HEK293 (cell line): ENCODE data around the gene TRAM2.

Source experiments
- CTCF ChIA-PET: fragments of 350-600 bp; formaldehyde crosslinking; extraction: SDS; loops from one replicate; lab custom pipeline; 2021; ENCODE audit warnings: antibody characterized with exemption; lab: Yijun Ruan, JAX
- POLR2A ChIA-PET: fragments of 300-600 bp; formaldehyde crosslinking; extraction: SDS; loops from one replicate; lab custom pipeline; 2020; ENCODE audit warnings: antibody characterized with exemption, inconsistent platforms; lab: Yijun Ruan, JAX
- H3K27ac ChIP-seq: fragments of 200-500 bp; sonication (Bioruptor generic); 2 replicates; pipeline ENCODE4 v1.5.1; 2014; ENCODE audit warnings: low read depth, low read length, control low read depth, inconsistent platforms; ENCODE audit errors: extremely low read depth
- H3K36me3 ChIP-seq, 2 experiments: fragments of 200-500 bp in 1 of 2; sonication (Bioruptor generic) in 1 of 2; 1 replicate in 1 of 2; 2 replicates in 1 of 2; pipeline ENCODE4 v1.5.1; 2014 to 2017; ENCODE audit warnings: inconsistent platforms in 2 of 2, low read length in 2 of 2; ENCODE audit not compliant: control insufficient read depth in 2 of 2, insufficient read depth in 1 of 2
- H3K4me1 ChIP-seq: fragments of 200-500 bp; sonication (Bioruptor generic); 2 replicates; pipeline ENCODE4 v1.5.1; 2014; ENCODE audit warnings: mild to moderate bottlenecking, low read length, inconsistent platforms; ENCODE audit not compliant: control insufficient read depth, insufficient read depth
- H3K4me3 ChIP-seq: 2 replicates; pipeline ENCODE4 v1.5.1; 2011; ENCODE audit warnings: low read depth, mild to moderate bottlenecking, control low read depth, low read length, moderate library complexity
- H3K9me3 ChIP-seq: fragments of 200-500 bp; sonication (Bioruptor generic); 2 replicates; pipeline ENCODE4 v1.5.1; 2014; ENCODE audit warnings: low read depth, low read length, inconsistent platforms; ENCODE audit not compliant: control insufficient read depth, insufficient read depth
- BCL11A ChIP-seq: fragments of 450-650 bp; formaldehyde crosslinking; IDR thresholded peaks from 2 replicates; pipeline ENCODE4 v1.5.1; 2016; ENCODE audit warnings: low read depth, missing biosample characterization, missing genetic modification characterization
- EGR2 ChIP-seq: fragments of 450-650 bp; formaldehyde crosslinking; IDR thresholded peaks from 2 replicates; pipeline ENCODE4 v1.5.1; 2016; ENCODE audit warnings: low read depth, missing biosample characterization, missing genetic modification characterization
- FEZF1 ChIP-seq: fragments of 450-650 bp; formaldehyde crosslinking; IDR thresholded peaks from 2 replicates; pipeline ENCODE4 v1.5.1; 2016; ENCODE audit warnings: missing biosample characterization, missing genetic modification characterization
- SCRT2 ChIP-seq: fragments of 450-650 bp; formaldehyde crosslinking; IDR thresholded peaks from 2 replicates; pipeline ENCODE4 v1.5.1; 2016; ENCODE audit warnings: missing biosample characterization, missing genetic modification characterization
- SP2 ChIP-seq: fragments of 450-650 bp; formaldehyde crosslinking; IDR thresholded peaks from 2 replicates; pipeline ENCODE4 v1.5.1; 2016; ENCODE audit warnings: missing biosample characterization, missing genetic modification characterization
- SP3 ChIP-seq: fragments of 450-650 bp; formaldehyde crosslinking; IDR thresholded peaks from 2 replicates; pipeline ENCODE4 v1.5.1; 2016; ENCODE audit warnings: missing biosample characterization, missing genetic modification characterization
- TRIM28 ChIP-seq: IDR thresholded peaks from 2 replicates; pipeline ENCODE4 v1.6.1; 2011; ENCODE audit warnings: low read length, control low read depth, borderline replicate concordance
- ZBTB21 ChIP-seq: fragments of 450-650 bp; formaldehyde crosslinking; IDR thresholded peaks from 2 replicates; pipeline ENCODE4 v1.5.1; 2017; ENCODE audit warnings: missing biosample characterization, missing genetic modification characterization
- ZFP37 ChIP-seq: fragments of 450-650 bp; formaldehyde crosslinking; IDR thresholded peaks from 2 replicates; pipeline ENCODE4 v1.5.1; 2016; ENCODE audit warnings: missing biosample characterization, missing genetic modification characterization
- ZNF211 ChIP-seq: fragments of 450-650 bp; formaldehyde crosslinking; IDR thresholded peaks from 2 replicates; pipeline ENCODE4 v1.5.1; 2016; ENCODE audit warnings: low read depth, missing biosample characterization, missing genetic modification characterization
- ZNF24 ChIP-seq: fragments of 450-650 bp; formaldehyde crosslinking; IDR thresholded peaks from 2 replicates; pipeline ENCODE4 v1.5.1; 2016; ENCODE audit warnings: missing biosample characterization, missing genetic modification characterization
- ZNF248 ChIP-seq: fragments of 450-650 bp; formaldehyde crosslinking; IDR thresholded peaks from 2 replicates; pipeline ENCODE4 v1.5.1; 2017; ENCODE audit warnings: missing biosample characterization, missing genetic modification characterization
- ZNF433 ChIP-seq: fragments of 450-650 bp; formaldehyde crosslinking; IDR thresholded peaks from 2 replicates; pipeline ENCODE4 v1.5.1; 2016; ENCODE audit warnings: missing biosample characterization, missing genetic modification characterization, low read depth
- ZNF670 ChIP-seq: fragments of 450-650 bp; formaldehyde crosslinking; IDR thresholded peaks from 2 replicates; pipeline ENCODE4 v1.5.1; 2016; ENCODE audit warnings: missing biosample characterization, missing genetic modification characterization, low read depth
- ZNF677 ChIP-seq: fragments of 450-650 bp; IDR thresholded peaks from 2 replicates; pipeline ENCODE4 v1.5.0; 2018; ENCODE audit warnings: missing biosample characterization, mild to moderate bottlenecking, missing genetic modification characterization, moderate library complexity
- ZNF777 ChIP-seq: fragments of 450-650 bp; formaldehyde crosslinking; IDR thresholded peaks from 2 replicates; pipeline ENCODE4 v1.5.1; 2017; ENCODE audit warnings: missing biosample characterization, missing genetic modification characterization, borderline replicate concordance
- ZNF843 ChIP-seq: fragments of 450-650 bp; formaldehyde crosslinking; IDR thresholded peaks from 2 replicates; pipeline ENCODE4 v1.5.1; 2016; ENCODE audit warnings: missing biosample characterization, missing genetic modification characterization
- TF ChIP-seq, protein P1 (sequence below): fragments of 450-650 bp; formaldehyde crosslinking; IDR thresholded peaks from 2 replicates; pipeline ENCODE4 v1.5.1; 2016; ENCODE audit warnings: missing biosample characterization, missing genetic modification characterization
- TF ChIP-seq, protein P2 (sequence below): fragments of 450-650 bp; formaldehyde crosslinking; IDR thresholded peaks from 2 replicates; pipeline ENCODE4 v1.5.1; 2016; ENCODE audit warnings: missing biosample characterization, missing genetic modification characterization
- TF ChIP-seq, protein P3 (sequence below): fragments of 450-650 bp; formaldehyde crosslinking; IDR thresholded peaks from 2 replicates; pipeline ENCODE4 v1.5.1; 2016; ENCODE audit warnings: missing biosample characterization, missing genetic modification characterization
- TF ChIP-seq, protein P4 (sequence below): fragments of 450-650 bp; formaldehyde crosslinking; IDR thresholded peaks from 2 replicates; pipeline ENCODE4 v1.5.1; 2016; ENCODE audit warnings: missing biosample characterization, missing genetic modification characterization

Gene TRAM2

DNA sequence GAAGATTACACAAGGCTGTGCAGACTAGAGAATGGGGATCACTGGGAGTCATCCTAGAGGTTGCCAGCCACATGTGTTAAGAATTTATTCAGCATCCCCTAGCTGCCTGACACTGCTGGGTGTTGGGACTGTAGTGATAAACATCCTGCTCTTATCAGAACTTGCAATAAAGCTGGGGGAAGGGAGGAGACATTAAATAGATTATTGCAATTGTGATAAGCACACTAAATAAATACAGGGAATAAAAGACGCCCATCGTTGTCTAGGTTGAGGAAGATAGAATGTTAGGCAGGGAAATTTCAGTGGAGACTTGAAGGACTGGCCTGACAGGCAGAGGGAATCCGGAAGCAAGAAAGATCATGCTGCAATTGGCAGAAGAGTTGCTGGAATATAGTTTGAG, 33.2 kb upstream of the TRAM2 start:
- POLR2A ChIA-PET: no interaction called here
- CTCF ChIA-PET: interaction anchor here (2.4 kb wide), 1 partner anchor 11 kb away, joined by 18 read pairs; no protein-coding TSS in a partner anchor
- Histone ChIP-seq H3K36me3 (no peaks in the 10 kb centered on the region), H3K27ac (no peak overlapping the region), H3K9me3 (no peaks in the 10 kb centered on the region), H3K4me3 (no peak overlapping the region), H3K4me1 (peaks cover 3% of the 10 kb centered on the region; the same call in 1 of the 2 replicates)
- no peak for TF ChIP-seq ZNF211 (tag by site-specific recombination)
- TF ChIP-seq SCRT2 (tag by site-specific recombination): no peak
- TF ChIP-seq, protein P1, sequence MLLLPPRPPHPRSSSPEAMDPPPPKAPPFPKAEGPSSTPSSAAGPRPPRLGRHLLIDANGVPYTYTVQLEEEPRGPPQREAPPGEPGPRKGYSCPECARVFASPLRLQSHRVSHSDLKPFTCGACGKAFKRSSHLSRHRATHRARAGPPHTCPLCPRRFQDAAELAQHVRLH: no peak
- no peak for TF ChIP-seq FEZF1 (tag by site-specific recombination)
- TF ChIP-seq BCL11A (tag by site-specific recombination): no peak
- TF ChIP-seq, protein P2, sequence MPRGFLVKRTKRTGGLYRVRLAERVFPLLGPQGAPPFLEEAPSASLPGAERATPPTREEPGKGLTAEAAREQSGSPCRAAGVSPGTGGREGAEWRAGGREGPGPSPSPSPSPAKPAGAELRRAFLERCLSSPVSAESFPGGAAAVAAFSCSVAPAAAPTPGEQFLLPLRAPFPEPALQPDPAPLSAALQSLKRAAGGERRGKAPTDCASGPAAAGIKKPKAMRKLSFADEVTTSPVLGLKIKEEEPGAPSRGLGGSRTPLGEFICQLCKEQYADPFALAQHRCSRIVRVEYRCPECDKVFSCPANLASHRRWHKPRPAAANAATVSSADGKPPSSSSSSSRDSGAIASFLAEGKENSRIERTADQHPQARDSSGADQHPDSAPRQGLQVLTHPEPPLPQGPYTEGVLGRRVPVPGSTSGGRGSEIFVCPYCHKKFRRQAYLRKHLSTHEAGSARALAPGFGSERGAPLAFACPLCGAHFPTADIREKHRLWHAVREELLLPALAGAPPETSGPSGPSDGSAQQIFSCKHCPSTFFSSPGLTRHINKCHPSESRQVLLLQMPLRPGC: no peak
- no peak for TF ChIP-seq ZNF670 (tag by site-specific recombination)
- no peak for TF ChIP-seq EGR2 (tag by site-specific recombination)
- TF ChIP-seq ZNF433 (tag by site-specific recombination): no peak
- no peak for TF ChIP-seq ZNF24 (tag by site-specific recombination)
- no peak for TF ChIP-seq SP3
- TF ChIP-seq, protein P3, sequence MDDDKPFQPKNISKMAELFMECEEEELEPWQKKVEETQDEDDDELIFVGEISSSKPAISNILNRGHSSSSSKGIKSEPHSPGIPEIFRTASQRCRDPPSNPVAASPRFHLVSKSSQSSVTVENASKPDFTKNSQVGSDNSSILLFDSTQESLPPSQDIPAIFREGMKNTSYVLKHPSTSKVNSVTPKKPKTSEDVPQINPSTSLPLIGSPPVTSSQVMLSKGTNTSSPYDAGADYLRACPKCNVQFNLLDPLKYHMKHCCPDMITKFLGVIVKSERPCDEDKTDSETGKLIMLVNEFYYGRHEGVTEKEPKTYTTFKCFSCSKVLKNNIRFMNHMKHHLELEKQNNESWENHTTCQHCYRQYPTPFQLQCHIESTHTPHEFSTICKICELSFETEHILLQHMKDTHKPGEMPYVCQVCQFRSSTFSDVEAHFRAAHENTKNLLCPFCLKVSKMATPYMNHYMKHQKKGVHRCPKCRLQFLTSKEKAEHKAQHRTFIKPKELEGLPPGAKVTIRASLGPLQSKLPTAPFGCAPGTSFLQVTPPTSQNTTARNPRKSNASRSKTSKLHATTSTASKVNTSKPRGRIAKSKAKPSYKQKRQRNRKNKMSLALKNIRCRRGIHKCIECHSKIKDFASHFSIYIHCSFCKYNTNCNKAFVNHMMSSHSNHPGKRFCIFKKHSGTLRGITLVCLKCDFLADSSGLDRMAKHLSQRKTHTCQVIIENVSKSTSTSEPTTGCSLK (tag by site-specific recombination): no peak
- no peak for TF ChIP-seq ZFP37 (tag by site-specific recombination)

DNA sequence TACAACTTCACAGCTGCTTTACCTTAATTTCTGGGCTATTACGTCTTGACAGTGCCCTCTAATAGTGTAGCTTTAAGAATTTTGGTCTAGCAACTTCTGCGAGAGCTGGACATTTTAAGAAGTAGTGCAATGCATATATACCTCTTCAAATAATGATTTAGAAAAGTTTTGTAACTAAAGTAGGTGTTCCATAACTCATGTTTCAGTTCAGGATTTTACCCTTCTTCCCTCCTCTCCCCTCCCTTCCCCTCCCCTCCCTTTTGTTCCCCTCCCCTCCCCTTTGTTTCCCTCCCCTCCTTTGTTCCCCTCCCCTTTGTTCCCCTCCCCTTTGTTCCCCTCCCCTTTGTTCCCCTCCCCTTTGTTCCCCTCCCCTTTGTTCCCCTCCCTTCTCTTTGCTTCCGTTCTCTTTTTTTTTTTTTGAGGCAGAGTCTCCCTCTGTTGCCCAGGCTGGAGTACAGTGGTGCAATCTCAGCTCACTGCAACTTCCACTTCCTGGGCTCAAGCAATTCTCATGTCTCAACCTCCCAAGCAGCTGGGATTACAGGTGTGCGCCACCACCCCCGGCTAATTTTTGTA, 28.8 kb upstream of the TRAM2 start:
- no peaks in the 10 kb centered on the region for H3K36me3 ChIP-seq
- TF ChIP-seq ZNF777 (no peak), SP2 (tag by site-specific recombination) (no peak), ZNF433 (tag by site-specific recombination) (no peak), ZNF677 (no peak), ZNF843 (tag by site-specific recombination) (no peak), TRIM28 (no peak), ZBTB21 (tag by site-specific recombination) (no peak), ZNF248 (tag by site-specific recombination) (no peak)
- TF ChIP-seq, protein P4, sequence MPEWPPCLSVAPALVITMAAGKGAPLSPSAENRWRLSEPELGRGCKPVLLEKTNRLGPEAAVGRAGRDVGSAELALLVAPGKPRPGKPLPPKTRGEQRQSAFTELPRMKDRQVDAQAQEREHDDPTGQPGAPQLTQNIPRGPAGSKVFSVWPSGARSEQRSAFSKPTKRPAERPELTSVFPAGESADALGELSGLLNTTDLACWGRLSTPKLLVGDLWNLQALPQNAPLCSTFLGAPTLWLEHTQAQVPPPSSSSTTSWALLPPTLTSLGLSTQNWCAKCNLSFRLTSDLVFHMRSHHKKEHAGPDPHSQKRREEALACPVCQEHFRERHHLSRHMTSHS (tag by site-specific recombination): no peak
- ChIA-PET POLR2A (interaction anchor here (0.6 to 0.9 kb wide), 2 partner anchors 123 to 216 kb away, joined by 3 to 4 read pairs; no protein-coding TSS in a partner anchor), CTCF (interaction anchor here (0.7 to 3.9 kb wide), 11 partner anchors 8 to 493 kb away, joined by 3 to 18 read pairs (median 4); no protein-coding TSS in a partner anchor)
- no peaks in the 10 kb centered on the region for H3K9me3 ChIP-seq
- peaks cover 3% of the 10 kb centered on the region; the same call in 1 of the 2 replicates for H3K4me1 ChIP-seq
- no peak overlapping the region for H3K4me3 ChIP-seq
- no peak overlapping the region for H3K27ac ChIP-seq
